ENCODE measurements around the gene SRP19.

Gene SRP19

GRCh38 chr5:112915831-112916230 lies 54.7 kb downstream of the SRP19 start:
- no peak for TF ChIP-seq CTCF (IDR thresholded peaks at IDR 0.05; ENCODE audit: low read depth, low read length, missing control alignments)
- no peak for DNase-seq (ENCODE audit: extremely low read depth, low read depth)
- H3K4me3 ChIP-seq (replicated peaks; ENCODE audit: low read depth, low read length), result no peak overlapping the region

- DNase-seq (ENCODE audit: extremely low read depth, low read depth), result no peak
- peak; percentile 44 for TF ChIP-seq CTCF (IDR thresholded peaks at IDR 0.05; ENCODE audit: low read depth, low read length, missing control alignments)
Observed at GRCh38 chr5:112917453-112917995, 56.4 kb downstream of the SRP19 start.

GRCh38 chr5:112918136-112918535 lies 57.0 kb downstream of the SRP19 start:
- DNase-seq (ENCODE audit: extremely low read depth, low read depth), result no peak
- TF ChIP-seq CTCF (IDR thresholded peaks at IDR 0.05; ENCODE audit: low read depth, low read length, missing control alignments), result no peak
- H3K4me3 ChIP-seq (replicated peaks; ENCODE audit: low read depth, low read length), result no peak overlapping the region

More at GRCh38 chr5:112917453-112917995, 56.4 kb downstream of the SRP19 start:
- H3K4me3 ChIP-seq (replicated peaks; ENCODE audit: low read depth, low read length), result no peak overlapping the region

GRCh38 chr5:112918679-112919078 lies 57.6 kb downstream of the SRP19 start:
- DNase-seq (ENCODE audit: extremely low read depth, low read depth), result no peak
- H3K4me3 ChIP-seq (replicated peaks; ENCODE audit: low read depth, low read length), result no peak overlapping the region
- TF ChIP-seq CTCF (IDR thresholded peaks at IDR 0.05; ENCODE audit: low read depth, low read length, missing control alignments), result no peak

Measured in HFF-Myc (cell line).